Hepatocyte (in vitro differentiated cells): ENCODE measurements around the gene DSN1. TPM values are rescaled to one million over a fixed set of nuclear protein-coding genes. Genes with fewer than 3 reads are reported as not detected.

Experiments used
- DNase-seq: peaks from one replicate; pipeline ENCODE4 v3.0.0-alpha.2; 2016; ENCODE audit warnings: low spot score
- H2AFZ ChIP-seq: fragments of 200-600 bp; sonication (generic); 2 replicates; pipeline ENCODE4 v1.6.0; 2016; ENCODE audit warnings: antibody characterized with exemption, mild to moderate bottlenecking
- H3K27ac ChIP-seq: fragments of 200-600 bp; sonication (generic); 2 replicates; pipeline ENCODE4 v1.5.1; 2016; ENCODE audit warnings: mild to moderate bottlenecking
- H3K27me3 ChIP-seq: fragments of 200-600 bp; sonication (generic); 2 replicates; pipeline ENCODE4 v1.6.1; 2016
- H3K36me3 ChIP-seq: fragments of 200-600 bp; sonication (generic); replicated peaks from 2 replicates; pipeline ENCODE4 v1.5.1; 2016; ENCODE audit warnings: low read depth; ENCODE audit not compliant: insufficient read depth
- H3K4me1 ChIP-seq: fragments of 200-600 bp; sonication (generic); 2 replicates; pipeline ENCODE4 v1.5.1; 2016; ENCODE audit warnings: mild to moderate bottlenecking, moderate library complexity; ENCODE audit not compliant: insufficient read depth
- H3K4me2 ChIP-seq: fragments of 200-600 bp; sonication (generic); 2 replicates; pipeline ENCODE4 v1.6.0; 2016
- H3K4me3 ChIP-seq: fragments of 200-600 bp; sonication (generic); 2 replicates; pipeline ENCODE4 v1.5.1; 2016; ENCODE audit warnings: mild to moderate bottlenecking
- H3K79me2 ChIP-seq: fragments of 200-600 bp; sonication (generic); 2 replicates; pipeline ENCODE4 v1.6.0; 2017; ENCODE audit warnings: mild to moderate bottlenecking
- H3K9me2 ChIP-seq: fragments of 200-600 bp; sonication (generic); replicated peaks from 2 replicates; pipeline ENCODE4 v1.6.0; 2017; ENCODE audit warnings: mild to moderate bottlenecking; ENCODE audit not compliant: insufficient read depth
- H3K9me3 ChIP-seq: fragments of 200-600 bp; sonication (generic); 2 replicates; pipeline ENCODE4 v1.5.1; 2016; ENCODE audit warnings: low read depth, mild to moderate bottlenecking
- H4K20me1 ChIP-seq: fragments of 200-600 bp; sonication (generic); 2 replicates; pipeline ENCODE4 v1.6.0; 2016; ENCODE audit warnings: mild to moderate bottlenecking; ENCODE audit not compliant: insufficient read depth, poor library complexity, severe bottlenecking
- EZH2 ChIP-seq: fragments of 200-600 bp; sonication (generic); IDR thresholded peaks from 2 replicates; pipeline ENCODE4 v1.6.1; 2016; ENCODE audit warnings: antibody characterized with exemption, mild to moderate bottlenecking, borderline replicate concordance
- EZH2phosphoT487 ChIP-seq: fragments of 200-600 bp; sonication (generic); IDR thresholded peaks from one replicate; pipeline ENCODE4 v1.6.1; 2018; ENCODE audit warnings: antibody characterized with exemption, mild to moderate bottlenecking, low read depth, moderate library complexity; ENCODE audit not compliant: unreplicated experiment, severe bottlenecking
- WGBS: methylation state at CpG from one replicate; pipeline ENCODE4 v1.1.6; 2016; ENCODE audit warnings: low lambda C conversion rate; ENCODE audit errors: missing lambda C conversion rate; 5-methylcytosine and 5-hydroxymethylcytosine counted together
- polyA plus RNA-seq: library from polyadenylated mRNA; unstranded; fragments of >200 nt; fragmentation: Nextera tagmentation; extraction: Ambion mirVana; gene quantifications from 2 replicates; pipeline ENCODE4 v1.2.1, GENCODE V29; 2016
- total RNA-seq: library from RNA; depleted of rRNA; stranded (reverse); fragments of >200 nt; gene quantifications from 2 replicates; pipeline ENCODE4 v1.2.3, GENCODE V29; 2014
- TF ChIP-seq, protein P1 (sequence below): fragments of 200-600 bp; sonication (generic); IDR thresholded peaks from 2 replicates; pipeline ENCODE4 v1.5.1; 2016; ENCODE audit warnings: antibody characterized with exemption, mild to moderate bottlenecking; ENCODE audit not compliant: poor library complexity

Gene DSN1, protein sequence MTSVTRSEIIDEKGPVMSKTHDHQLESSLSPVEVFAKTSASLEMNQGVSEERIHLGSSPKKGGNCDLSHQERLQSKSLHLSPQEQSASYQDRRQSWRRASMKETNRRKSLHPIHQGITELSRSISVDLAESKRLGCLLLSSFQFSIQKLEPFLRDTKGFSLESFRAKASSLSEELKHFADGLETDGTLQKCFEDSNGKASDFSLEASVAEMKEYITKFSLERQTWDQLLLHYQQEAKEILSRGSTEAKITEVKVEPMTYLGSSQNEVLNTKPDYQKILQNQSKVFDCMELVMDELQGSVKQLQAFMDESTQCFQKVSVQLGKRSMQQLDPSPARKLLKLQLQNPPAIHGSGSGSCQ
- total RNA-seq, result 10.3 and 12.7 TPM in 2 replicates
- 9.2 and 9.5 TPM in 2 replicates for polyA plus RNA-seq

DNA sequence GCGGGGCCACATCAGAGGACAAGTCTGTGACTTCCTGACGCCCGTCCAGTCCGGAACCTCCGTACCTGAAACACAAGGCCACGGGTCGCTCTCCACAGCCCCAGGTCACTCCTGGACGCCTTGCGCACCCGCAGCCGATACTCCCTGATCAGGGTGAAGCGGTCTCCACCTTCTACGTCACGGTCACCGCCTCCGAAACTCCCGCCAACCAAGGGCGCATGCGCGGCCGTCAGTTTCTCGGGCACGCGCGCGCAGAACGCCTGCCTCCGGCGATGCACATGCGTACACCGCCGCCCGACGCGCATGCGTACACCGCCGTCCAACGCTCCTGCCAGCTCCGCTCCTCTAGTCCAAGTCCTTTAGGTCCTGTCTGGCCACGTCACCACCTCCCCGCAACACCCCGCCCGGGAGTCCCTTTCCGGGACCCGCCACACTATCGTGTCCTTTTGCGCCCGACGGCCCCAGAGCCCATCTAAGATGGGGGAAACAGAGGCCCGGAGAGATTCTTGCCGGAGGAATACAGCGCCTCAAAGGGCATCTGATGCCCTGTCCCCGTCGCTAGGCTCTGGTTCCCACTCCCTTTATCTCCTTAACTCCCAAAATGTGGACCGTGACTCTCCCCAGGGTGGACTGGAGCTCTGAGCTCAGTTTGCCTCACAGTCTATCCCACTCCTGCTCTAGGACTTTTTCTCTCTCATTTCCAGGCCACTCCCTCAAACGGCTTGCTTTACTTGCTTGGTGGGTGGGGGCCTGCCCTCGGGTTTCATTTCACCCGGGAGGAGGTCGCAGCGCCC lies at the start of gene DSN1:
DSN1 (minus strand) TSS at position 167 of the 794 bp plus-strand sequence. CDS start 2,305 bp downstream, outside the sequence.
- Histone ChIP-seq H3K4me2 (peak within 1 kb of the TSS; percentile 95), H3K36me3 (no peaks in the 10 kb centered on the region), H3K9me2 (no peaks in the 10 kb centered on the region), H2AFZ (peak within 1 kb of the TSS; percentile 97), H3K27ac (peak within 1 kb of the TSS; percentile 99), H3K79me2 (peaks cover 6% of the 10 kb centered on the region), H3K9me3 (no peaks in the 10 kb centered on the region), H3K4me3 (peak within 1 kb of the TSS; percentile 74), H4K20me1 (no peaks in the 10 kb centered on the region), H3K27me3 (no peaks in the 10 kb centered on the region), H3K4me1 (peaks cover 4% of the 10 kb centered on the region)
- TF ChIP-seq EZH2, result no peak
- TF ChIP-seq EZH2phosphoT487, result no peak
- TF ChIP-seq, protein P1, sequence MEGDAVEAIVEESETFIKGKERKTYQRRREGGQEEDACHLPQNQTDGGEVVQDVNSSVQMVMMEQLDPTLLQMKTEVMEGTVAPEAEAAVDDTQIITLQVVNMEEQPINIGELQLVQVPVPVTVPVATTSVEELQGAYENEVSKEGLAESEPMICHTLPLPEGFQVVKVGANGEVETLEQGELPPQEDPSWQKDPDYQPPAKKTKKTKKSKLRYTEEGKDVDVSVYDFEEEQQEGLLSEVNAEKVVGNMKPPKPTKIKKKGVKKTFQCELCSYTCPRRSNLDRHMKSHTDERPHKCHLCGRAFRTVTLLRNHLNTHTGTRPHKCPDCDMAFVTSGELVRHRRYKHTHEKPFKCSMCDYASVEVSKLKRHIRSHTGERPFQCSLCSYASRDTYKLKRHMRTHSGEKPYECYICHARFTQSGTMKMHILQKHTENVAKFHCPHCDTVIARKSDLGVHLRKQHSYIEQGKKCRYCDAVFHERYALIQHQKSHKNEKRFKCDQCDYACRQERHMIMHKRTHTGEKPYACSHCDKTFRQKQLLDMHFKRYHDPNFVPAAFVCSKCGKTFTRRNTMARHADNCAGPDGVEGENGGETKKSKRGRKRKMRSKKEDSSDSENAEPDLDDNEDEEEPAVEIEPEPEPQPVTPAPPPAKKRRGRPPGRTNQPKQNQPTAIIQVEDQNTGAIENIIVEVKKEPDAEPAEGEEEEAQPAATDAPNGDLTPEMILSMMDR, result no peak
- 2% methylated on average over 57 of the region's 61 CpGs for WGBS
- peak; percentile 98 for DNase-seq

DNA sequence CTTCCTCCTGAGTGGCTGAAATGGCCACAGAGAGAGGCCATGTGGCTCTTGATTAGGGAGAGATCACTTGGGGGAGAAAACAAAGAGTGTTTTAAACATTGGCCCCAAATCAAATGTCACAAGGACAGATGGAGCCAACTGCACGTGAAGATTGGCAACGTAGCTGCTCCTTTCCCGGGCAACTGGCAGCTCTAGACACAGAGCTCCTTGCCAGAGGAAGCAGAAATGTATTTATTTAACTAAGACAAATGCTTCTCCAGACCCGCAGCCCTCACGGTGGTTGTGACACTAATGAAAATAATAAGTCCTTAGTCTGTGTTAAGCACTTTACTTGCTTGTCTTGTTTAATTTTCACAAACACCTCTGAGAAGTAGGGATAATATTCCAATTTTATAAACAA lies 49.6 kb upstream of the DSN1 start:
- Histone ChIP-seq H3K79me2 (no peaks in the 10 kb centered on the region), H3K4me2 (no peak overlapping the region), H2AFZ (no peak overlapping the region), H3K27me3 (no peaks in the 10 kb centered on the region), H4K20me1 (no peaks in the 10 kb centered on the region), H3K9me2 (no peaks in the 10 kb centered on the region), H3K36me3 (no peaks in the 10 kb centered on the region), H3K27ac (no peak overlapping the region), H3K4me3 (no peak overlapping the region), H3K9me3 (no peaks in the 10 kb centered on the region), H3K4me1 (peaks cover 7% of the 10 kb centered on the region)
- WGBS, result 75% methylated on average over 5 of the region's 5 CpGs
- TF ChIP-seq EZH2 (no peak), EZH2phosphoT487 (no peak)
- TF ChIP-seq, protein P1, result no peak
- DNase-seq, result no peak

DNA sequence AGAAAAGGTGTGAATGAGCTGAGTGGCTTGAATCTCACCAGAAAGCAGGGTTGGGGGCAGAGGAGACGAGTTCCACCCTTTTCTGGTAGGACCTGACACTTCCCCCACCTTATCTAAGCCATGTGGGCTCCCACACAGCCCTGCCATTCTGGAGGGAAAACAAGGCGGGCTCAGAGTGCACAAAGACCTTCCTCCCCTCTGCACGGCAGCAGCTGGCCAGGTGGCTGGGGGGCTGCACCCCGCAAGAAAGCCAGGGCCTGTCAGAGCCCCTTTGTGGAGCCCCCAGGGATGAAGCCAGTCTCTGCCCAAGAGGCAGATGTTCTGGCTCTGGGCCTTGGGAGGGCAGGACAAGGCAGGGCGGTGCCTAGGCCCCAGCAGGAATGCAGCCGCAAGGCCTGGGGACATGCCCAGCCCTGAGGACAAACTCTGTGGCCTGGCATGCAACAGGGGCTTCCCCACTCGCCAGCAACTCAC lies 48.4 kb upstream of the DSN1 start:
- H3K4me3 ChIP-seq, result no peak overlapping the region
- no peak overlapping the region for H3K4me2 ChIP-seq
- H3K9me2 ChIP-seq, result no peaks in the 10 kb centered on the region
- no peaks in the 10 kb centered on the region for H3K9me3 ChIP-seq
- H3K27ac ChIP-seq, result no peak overlapping the region
- no peaks in the 10 kb centered on the region for H4K20me1 ChIP-seq
- DNase-seq, result no peak
- H3K36me3 ChIP-seq, result no peaks in the 10 kb centered on the region
- no peaks in the 10 kb centered on the region for H3K27me3 ChIP-seq
- H3K4me1 ChIP-seq, result peaks cover 7% of the 10 kb centered on the region
- TF ChIP-seq EZH2phosphoT487 (no peak), EZH2 (no peak)
- TF ChIP-seq, protein P1, result no peak
- no peak overlapping the region for H2AFZ ChIP-seq
- H3K79me2 ChIP-seq, result no peaks in the 10 kb centered on the region
- 73% methylated on average over 7 of the region's 7 CpGs for WGBS
